Activated CD8-positive, alpha-beta T cell treated with anti-CD3 and anti-CD28 coated beads for 36 hours (primary cell): ENCODE data around the gene BANP. TPM values are rescaled to one million over a fixed set of nuclear protein-coding genes. Genes with fewer than 3 reads are reported as not detected.

Experiments
- ATAC-seq: fragments of 200-7000 bp; cut with Tn5 transposase; one replicate; pipeline ENCODE4 v1.10.0; 2021; ENCODE audit warnings: mild to moderate bottlenecking, moderate library complexity
- CTCF ChIA-PET: fragments of 350-600 bp; sonication (Branson Sonifier 250); formaldehyde crosslinking; loops from one replicate; lab custom pipeline; 2021; ENCODE audit warnings: antibody characterized with exemption; lab: Charles Lee
- POLR2A ChIA-PET: fragments of 350-600 bp; sonication (Branson Sonifier 250); formaldehyde crosslinking; loops from one replicate; lab custom pipeline; 2021; ENCODE audit warnings: antibody characterized with exemption; lab: Charles Lee
- DNase-seq: peaks from one replicate; pipeline ENCODE4 v3.0.0-alpha.2; 2020
- H3K27ac Mint-ChIP-seq: one replicate; pipeline ENCODE4 v1.8.0; 2021; ENCODE audit warnings: mild to moderate bottlenecking, mixed read lengths
- H3K27me3 Mint-ChIP-seq: one replicate; pipeline ENCODE4 v1.8.0; 2021; ENCODE audit warnings: mixed read lengths
- H3K36me3 Mint-ChIP-seq: one replicate; pipeline ENCODE4 v1.8.0; 2021; ENCODE audit warnings: low read depth, mixed read lengths
- H3K4me1 Mint-ChIP-seq: one replicate; pipeline ENCODE4 v1.8.0; 2021; ENCODE audit warnings: low read depth, mixed read lengths
- H3K4me3 Mint-ChIP-seq: one replicate; pipeline ENCODE4 v1.8.0; 2021; ENCODE audit warnings: mild to moderate bottlenecking, moderate library complexity, mixed read lengths
- H3K9me3 Mint-ChIP-seq: one replicate; pipeline ENCODE4 v1.8.0; 2021; ENCODE audit warnings: mixed read lengths
- intact Hi-C: fragments of 100-400 bp; cut with micrococcal nuclease; formaldehyde crosslinking; loops from one replicate; pipeline ENCODE4 v1.10.0; 2022
- total RNA-seq, 2 experiments: library from RNA; stranded (reverse); gene quantifications; one replicate each; pipeline ENCODE4 v1.2.3, GENCODE V29; 2021
- TF ChIP-seq, protein P1 (sequence below): fragments of 200-600 bp; IDR thresholded peaks from one replicate; pipeline ENCODE4 v1.8.0; 2022; ENCODE audit warnings: antibody characterized with exemption, mild to moderate bottlenecking

Gene BANP
- total RNA-seq, 2 experiments from 2014 or later: 32.1 to 36.1 TPM

GRCh38 chr16:88057656-88058055 lies 106.4 kb downstream of the BANP start:
- Mint-ChIP-seq H3K4me1 (no peaks in the 10 kb centered on the region), H3K9me3 (no peaks in the 10 kb centered on the region), H3K36me3 (no peaks in the 10 kb centered on the region), H3K27ac (no peak overlapping the region), H3K4me3 (no peak overlapping the region), H3K27me3 (no peaks in the 10 kb centered on the region)
- DNase-seq (no peak), ATAC-seq (no peak)
- CTCF ChIA-PET: no interaction called here
- intact Hi-C loops: no loop called here
- TF ChIP-seq, protein P1, sequence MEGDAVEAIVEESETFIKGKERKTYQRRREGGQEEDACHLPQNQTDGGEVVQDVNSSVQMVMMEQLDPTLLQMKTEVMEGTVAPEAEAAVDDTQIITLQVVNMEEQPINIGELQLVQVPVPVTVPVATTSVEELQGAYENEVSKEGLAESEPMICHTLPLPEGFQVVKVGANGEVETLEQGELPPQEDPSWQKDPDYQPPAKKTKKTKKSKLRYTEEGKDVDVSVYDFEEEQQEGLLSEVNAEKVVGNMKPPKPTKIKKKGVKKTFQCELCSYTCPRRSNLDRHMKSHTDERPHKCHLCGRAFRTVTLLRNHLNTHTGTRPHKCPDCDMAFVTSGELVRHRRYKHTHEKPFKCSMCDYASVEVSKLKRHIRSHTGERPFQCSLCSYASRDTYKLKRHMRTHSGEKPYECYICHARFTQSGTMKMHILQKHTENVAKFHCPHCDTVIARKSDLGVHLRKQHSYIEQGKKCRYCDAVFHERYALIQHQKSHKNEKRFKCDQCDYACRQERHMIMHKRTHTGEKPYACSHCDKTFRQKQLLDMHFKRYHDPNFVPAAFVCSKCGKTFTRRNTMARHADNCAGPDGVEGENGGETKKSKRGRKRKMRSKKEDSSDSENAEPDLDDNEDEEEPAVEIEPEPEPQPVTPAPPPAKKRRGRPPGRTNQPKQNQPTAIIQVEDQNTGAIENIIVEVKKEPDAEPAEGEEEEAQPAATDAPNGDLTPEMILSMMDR: no peak
- POLR2A ChIA-PET: no interaction called here

GRCh38 chr16:88058136-88058535 lies 106.9 kb downstream of the BANP start:
- CTCF ChIA-PET: no interaction called here
- ATAC-seq: no peak
- intact Hi-C loops: no loop called here
- TF ChIP-seq, protein P1: no peak
- Mint-ChIP-seq H3K27ac (no peak overlapping the region), H3K9me3 (no peaks in the 10 kb centered on the region), H3K36me3 (no peaks in the 10 kb centered on the region), H3K27me3 (no peaks in the 10 kb centered on the region), H3K4me3 (no peak overlapping the region), H3K4me1 (no peaks in the 10 kb centered on the region)
- no peak for DNase-seq
- POLR2A ChIA-PET: no interaction called here

DNA sequence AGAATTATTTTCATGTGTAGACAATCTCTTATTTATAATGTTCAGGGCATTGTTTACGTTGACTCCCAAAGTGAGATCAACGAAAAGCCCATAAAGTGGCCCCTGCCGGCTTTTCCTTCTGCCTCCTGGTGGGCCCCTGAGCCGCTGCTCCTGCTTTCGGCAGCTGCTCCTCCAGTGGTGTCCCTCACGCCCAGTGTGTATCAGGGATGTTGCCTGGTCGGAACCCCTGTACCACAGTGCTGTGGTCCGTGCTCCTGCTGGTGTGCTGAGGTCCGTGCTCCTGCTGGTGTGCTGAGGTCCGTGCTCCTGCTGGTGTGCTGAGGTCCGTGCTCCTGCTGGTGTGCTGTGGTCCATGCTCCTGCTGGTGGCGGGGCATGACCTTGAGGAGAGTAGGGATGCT lies 107.6 kb downstream of the BANP start:
- ATAC-seq: no peak
- DNase-seq: no peak
- Mint-ChIP-seq H3K4me1 (no peaks in the 10 kb centered on the region), H3K27me3 (no peaks in the 10 kb centered on the region), H3K27ac (no peak overlapping the region), H3K36me3 (no peaks in the 10 kb centered on the region), H3K9me3 (no peaks in the 10 kb centered on the region), H3K4me3 (no peak overlapping the region)
- intact Hi-C loops: no loop called here
- ChIA-PET CTCF (no interaction called here), POLR2A (no interaction called here)
- TF ChIP-seq, protein P1: no peak

GRCh38 chr16:88059701-88060386 lies 108.6 kb downstream of the BANP start:
- POLR2A ChIA-PET: no interaction called here
- ATAC-seq (no peak), DNase-seq (no peak)
- Mint-ChIP-seq H3K4me1 (no peaks in the 10 kb centered on the region), H3K27me3 (no peaks in the 10 kb centered on the region), H3K36me3 (no peaks in the 10 kb centered on the region), H3K9me3 (no peaks in the 10 kb centered on the region), H3K4me3 (no peak overlapping the region), H3K27ac (no peak overlapping the region)
- CTCF ChIA-PET: interaction anchor here (0.6 kb wide), 1 partner anchor 828 kb away, joined by 3 read pairs; no protein-coding TSS in a partner anchor
- TF ChIP-seq, protein P1: no peak
- intact Hi-C loops: no loop called here

- Mint-ChIP-seq H3K4me3 (no peak overlapping the region), H3K4me1 (no peaks in the 10 kb centered on the region), H3K27ac (no peak overlapping the region), H3K9me3 (no peaks in the 10 kb centered on the region), H3K36me3 (no peaks in the 10 kb centered on the region), H3K27me3 (no peaks in the 10 kb centered on the region)
- DNase-seq (no peak), ATAC-seq (no peak)
- intact Hi-C loops: no loop called here
- ChIA-PET POLR2A (no interaction called here), CTCF (interaction anchor here (0.6 kb wide), 1 partner anchor 828 kb away, joined by 3 read pairs; no protein-coding TSS in a partner anchor)
- TF ChIP-seq, protein P1: no peak
Observed at GRCh38 chr16:88060524-88061219, 109.4 kb downstream of the BANP start.
